Astrocyte of the spinal cord (primary cell): ENCODE results near the gene LPP.

Experiments
- DNase-seq: peaks from one replicate; pipeline ENCODE4 v3.0.0; 2011; ENCODE audit warnings: low read depth, low spot score
- H3K4me3 ChIP-seq: 2 replicates; pipeline ENCODE4 v1.5.1; 2011; ENCODE audit warnings: low read depth, mild to moderate bottlenecking, low read length, moderate library complexity
- in situ Hi-C: cut with HindIII; loops from 2 replicates; pipeline ENCODE4 v1.10.0; 2017; ENCODE audit warnings: low sequenced_read_pairs
- TF ChIP-seq, protein P1 (sequence below): IDR thresholded peaks from 2 replicates; pipeline ENCODE4 v1.5.1; 2012; ENCODE audit warnings: low read depth, mild to moderate bottlenecking, low read length, inconsistent platforms

The LPP gene

DNA sequence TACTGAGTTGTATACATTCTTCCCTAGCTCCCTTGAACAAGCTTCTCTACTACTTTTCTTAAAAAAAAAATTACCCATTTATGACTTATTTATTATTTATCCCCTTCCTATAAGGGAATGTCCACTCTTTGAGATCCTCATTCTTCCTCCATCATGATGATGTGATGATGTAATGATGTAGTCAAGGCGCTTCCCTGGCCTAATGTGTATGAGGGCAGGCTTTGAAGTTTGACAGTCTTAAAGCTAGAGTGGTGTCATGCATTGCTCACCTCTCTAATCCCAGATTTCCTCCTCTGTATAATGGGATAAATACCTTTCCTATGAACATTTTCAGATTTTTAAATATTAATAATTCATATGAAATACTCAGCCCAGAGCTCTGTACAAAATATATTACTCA is 531.8 kb downstream of the LPP start:
- no peak overlapping the region for H3K4me3 ChIP-seq
- no peak for DNase-seq
- TF ChIP-seq, protein P1, sequence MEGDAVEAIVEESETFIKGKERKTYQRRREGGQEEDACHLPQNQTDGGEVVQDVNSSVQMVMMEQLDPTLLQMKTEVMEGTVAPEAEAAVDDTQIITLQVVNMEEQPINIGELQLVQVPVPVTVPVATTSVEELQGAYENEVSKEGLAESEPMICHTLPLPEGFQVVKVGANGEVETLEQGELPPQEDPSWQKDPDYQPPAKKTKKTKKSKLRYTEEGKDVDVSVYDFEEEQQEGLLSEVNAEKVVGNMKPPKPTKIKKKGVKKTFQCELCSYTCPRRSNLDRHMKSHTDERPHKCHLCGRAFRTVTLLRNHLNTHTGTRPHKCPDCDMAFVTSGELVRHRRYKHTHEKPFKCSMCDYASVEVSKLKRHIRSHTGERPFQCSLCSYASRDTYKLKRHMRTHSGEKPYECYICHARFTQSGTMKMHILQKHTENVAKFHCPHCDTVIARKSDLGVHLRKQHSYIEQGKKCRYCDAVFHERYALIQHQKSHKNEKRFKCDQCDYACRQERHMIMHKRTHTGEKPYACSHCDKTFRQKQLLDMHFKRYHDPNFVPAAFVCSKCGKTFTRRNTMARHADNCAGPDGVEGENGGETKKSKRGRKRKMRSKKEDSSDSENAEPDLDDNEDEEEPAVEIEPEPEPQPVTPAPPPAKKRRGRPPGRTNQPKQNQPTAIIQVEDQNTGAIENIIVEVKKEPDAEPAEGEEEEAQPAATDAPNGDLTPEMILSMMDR: no peak
- in situ Hi-C loops: no loop called here

DNA sequence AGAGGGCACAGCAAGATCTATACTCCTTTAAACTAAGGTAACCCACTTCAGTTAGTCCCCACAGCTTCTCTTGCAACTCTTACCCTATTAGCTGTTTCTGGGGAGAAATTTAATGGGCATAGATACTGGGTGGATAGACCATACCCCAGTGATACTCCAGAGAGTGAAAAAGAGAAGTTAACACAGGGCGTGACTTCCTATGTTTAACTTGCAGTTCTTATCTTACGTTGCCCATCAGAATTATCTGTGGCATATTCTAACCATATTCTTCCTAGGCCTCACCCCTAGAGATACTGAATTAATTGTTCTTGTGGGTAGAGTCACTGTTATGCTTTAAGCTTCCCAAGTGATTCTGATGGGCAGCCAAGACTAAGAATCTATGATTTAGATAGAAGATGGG is 532.4 kb downstream of the LPP start:
- TF ChIP-seq, protein P1: no peak
- no peak for DNase-seq
- no peak overlapping the region for H3K4me3 ChIP-seq
- in situ Hi-C loops: no loop called here

DNA sequence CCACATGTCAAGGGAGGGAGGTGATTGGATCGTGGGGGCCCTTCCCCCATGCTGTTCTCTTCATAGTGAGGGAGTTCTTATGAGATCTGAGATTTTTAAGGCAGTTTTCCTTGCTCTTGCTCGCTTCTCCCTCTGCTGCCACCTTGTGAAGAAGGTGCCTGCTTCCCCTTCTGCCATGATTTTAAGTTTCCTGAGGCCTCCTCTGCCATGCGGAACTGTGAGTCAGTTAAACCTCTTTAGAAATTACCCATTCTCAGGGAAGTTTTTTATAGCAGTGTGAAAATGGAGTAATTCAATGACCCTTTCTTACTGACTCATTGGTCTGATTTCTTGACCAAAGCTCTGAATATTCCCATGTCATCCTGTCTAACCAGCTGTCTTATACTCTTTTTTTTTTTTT is 533.4 kb downstream of the LPP start:
- in situ Hi-C loops: no loop called here
- H3K4me3 ChIP-seq: no peak overlapping the region
- TF ChIP-seq, protein P1: peak; percentile 47
- DNase-seq: peak; percentile 83

DNA sequence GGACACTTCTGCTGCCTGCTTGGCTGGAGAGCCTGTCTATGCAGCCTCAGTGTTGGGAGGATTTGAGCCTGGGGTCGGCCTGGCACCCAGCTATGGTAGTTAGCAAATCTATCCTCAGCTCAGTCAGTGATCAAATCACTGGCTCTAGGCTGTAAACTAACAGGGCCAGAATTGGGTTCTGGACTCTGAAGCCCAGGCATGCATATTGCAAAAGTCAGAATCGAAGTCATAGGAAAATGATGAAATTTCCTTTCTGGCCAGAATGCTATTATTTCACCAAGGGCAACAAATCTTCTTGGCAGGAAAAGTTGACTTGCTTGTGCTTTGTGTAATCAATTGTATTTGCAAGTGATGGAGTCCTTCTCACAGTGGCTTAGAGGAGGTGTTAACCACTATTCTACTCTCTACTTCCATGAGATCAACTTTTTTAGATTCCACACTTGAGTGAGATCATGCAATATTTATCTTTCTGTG is 535.2 kb downstream of the LPP start:
- DNase-seq: peak; percentile 49
- no peak overlapping the region for H3K4me3 ChIP-seq
- TF ChIP-seq, protein P1: no peak
- in situ Hi-C loops: no loop called here

DNA sequence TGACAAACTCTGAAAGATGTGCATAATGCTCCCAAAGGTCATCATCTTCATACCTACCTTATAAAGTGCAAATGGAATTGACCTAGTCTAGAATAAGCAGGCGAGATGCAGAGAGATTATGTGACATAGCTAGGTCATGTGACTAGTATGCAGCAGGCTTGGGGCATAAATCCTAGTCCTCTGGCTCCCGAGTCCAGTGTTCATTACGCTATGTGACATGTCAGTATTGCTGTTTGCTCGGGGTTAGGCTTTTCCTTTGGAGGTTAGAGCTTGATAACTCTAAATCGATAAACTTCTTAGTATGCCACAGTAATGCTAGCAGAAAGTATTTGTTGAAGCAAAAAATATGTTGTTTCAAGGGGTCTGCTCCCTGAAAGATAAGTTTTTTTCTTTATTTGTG is 536.1 kb downstream of the LPP start:
- in situ Hi-C loops: no loop called here
- TF ChIP-seq, protein P1: no peak
- no peak for DNase-seq
- H3K4me3 ChIP-seq: no peak overlapping the region

DNA sequence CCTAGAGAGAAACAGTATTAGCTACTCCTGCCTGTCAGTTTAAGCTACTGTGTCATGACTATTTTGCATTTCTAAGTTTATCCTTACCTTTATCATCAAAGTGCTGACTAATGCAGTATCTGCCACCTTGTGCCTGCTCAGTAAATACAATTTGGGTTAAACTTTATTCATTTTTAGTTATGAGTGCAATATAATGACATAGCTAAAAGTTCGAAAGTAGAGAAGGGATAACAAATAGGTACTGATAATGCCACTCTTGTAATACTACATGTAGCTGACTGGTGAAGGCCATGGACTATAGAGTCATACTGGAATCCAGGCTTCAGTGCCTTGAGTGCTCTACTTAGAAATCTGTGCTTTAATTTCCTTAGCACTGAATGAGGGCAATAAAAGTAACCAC is 537.0 kb downstream of the LPP start:
- no peak overlapping the region for H3K4me3 ChIP-seq
- TF ChIP-seq, protein P1: no peak
- in situ Hi-C loops: no loop called here
- DNase-seq: no peak

DNA sequence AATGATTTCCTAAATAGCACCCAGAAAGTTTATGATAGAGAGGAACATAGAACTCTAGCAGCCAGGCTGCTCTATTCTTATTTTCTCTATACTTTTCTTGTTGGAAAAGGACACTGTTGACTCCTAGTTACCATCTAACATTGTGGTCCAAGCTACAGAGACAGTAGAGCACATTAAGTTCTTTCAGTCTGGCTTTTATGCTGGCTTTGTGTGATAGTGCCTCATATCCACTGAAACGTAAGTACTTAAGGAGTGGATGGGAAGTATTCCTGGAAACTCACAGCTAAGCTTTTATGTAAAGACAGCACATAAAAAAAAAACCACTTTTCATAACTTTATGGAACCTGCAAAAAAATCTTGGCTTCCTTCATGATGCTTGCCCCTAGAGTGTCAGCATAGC is 537.7 kb downstream of the LPP start:
- in situ Hi-C loops: no loop called here

More for the DNA sequence above, 537.7 kb downstream of the LPP start:
- TF ChIP-seq, protein P1: no peak
- DNase-seq: no peak
- no peak overlapping the region for H3K4me3 ChIP-seq
